Pancreas (tissue), 10 donors: Measurements from ENCODE around the gene FAM241A. TPM values are rescaled to one million over a fixed set of nuclear protein-coding genes. Genes with fewer than 3 reads are reported as not detected.
A peak's percentile ranks its signal among the peaks of the same experiment; 100 is the strongest.

Source experiments
- ATAC-seq, 4 donors: fragments of 200-7000 bp; cut with Tn5 transposase; one replicate each; pipeline versions ENCODE4 v1.8.0 to v1.9.1; 2020; ENCODE audit warnings: mild to moderate bottlenecking in 4 of 4, moderate library complexity in 4 of 4
- DNase-seq, 6 donors: peaks; one replicate each; pipeline ENCODE4 v3.0.0-alpha.2; 2020
- FAIRE-seq: peaks from 2 replicates; lab custom pipeline; 2012; peaks lifted over from hg19 to GRCh38; lab: Jason Lieb, UNC
- H3K27ac ChIP-seq, 4 donors: fragments of 200-600 bp; sonication (generic); 1 replicate in 3 of 4; 2 replicates in 1 of 4; pipeline versions ENCODE4 v1.5.0 to v1.8.0; 2020
- H3K27me3 ChIP-seq, 4 donors: fragments of 200-600 bp; one replicate each; pipeline ENCODE4 v1.8.0; 2021
- H3K36me3 ChIP-seq, 3 donors: fragments of 200-600 bp; sonication (generic) in 1 of 3; one replicate each; pipeline versions ENCODE4 v1.5.0 to v1.8.0; 2020 to 2021
- H3K4me1 ChIP-seq, 3 donors: fragments of 200-600 bp; one replicate each; pipeline ENCODE4 v1.8.0; 2021
- H3K4me3 ChIP-seq, 4 donors: fragments of 200-600 bp; sonication (generic) in 2 of 4; one replicate each; pipeline versions ENCODE4 v1.5.0 to v1.8.0; 2020 to 2021
- H3K9me3 ChIP-seq, 4 donors: fragments of 200-600 bp; one replicate each; pipeline ENCODE4 v1.8.0; 2021
- CTCF ChIP-seq, 4 donors: fragments of 200-600 bp; sonication (generic) in 3 of 4; IDR thresholded peaks; one replicate each; pipeline versions ENCODE4 v1.5.0 to v1.8.0; 2021; ENCODE audit warnings: antibody characterized with exemption in 4 of 4
- WGBS, 2 donors: extraction: QIAGEN DNeasy Blood & Tissue Kit; methylation state at CpG; one replicate each; pipeline ENCODE4 v1.1.7; 2013; 5-methylcytosine and 5-hydroxymethylcytosine counted together
- intact Hi-C, 3 donors: fragments of 100-400 bp; cut with DNase I; formaldehyde crosslinking; loops; one replicate each; pipeline versions ENCODE4 v1.11.1 to v1.14.2; 2022
- polyA plus RNA-seq, 2 donors: library from polyadenylated mRNA; stranded (reverse); fragments of 200-250 nt; gene quantifications; one replicate each; pipeline ENCODE4 v1.2.3, GENCODE V29; 2013
- total RNA-seq, 6 donors: library from RNA; stranded (reverse); fragmentation: NEBNext Ultra II Directional in 4 of 6; extraction: Animal tissue kit (Norgen Biotek cat#: 25700) in 4 of 6; gene quantifications; one replicate each; pipeline versions ENCODE4 v1.2.1 to v1.2.4, GENCODE V29; 2021 to 2023
- donor health status: healthy with polysubstance abuse.
- donor health status: DM: no; HTN: no; CAD: no; lungs with moderate emphysema.
- donor health status: DM: no; HTN: no; CAD: no.
- donor health status: control.
- donor health status: control.
- donor health status: Bipolar disorder and iron deficiency.
- donor health status: DM: yes; HTN: yes; CAD: no.
- donor health status: DM: no; HTN: no; CAD: no.
- donor health status: DM: no; HTN: no; CAD: no.
- donor health status: DM: yes; HTN: yes; CAD: no.

The FAM241A gene
- total and polyA plus RNA-seq, 8 donors = 0.51 to 1.4 (median 0.93) TPM

- 40 to 46% methylated on average over 3 of the region's 3 CpGs for WGBS, 2 donors
- H3K4me1 ChIP-seq = peaks cover 0 to 16% (median 0%) of the 10 kb centered on the region in 3 donors
- intact Hi-C loops = loop anchor here in 1 of 3 donors (10.0 kb wide), 1 partner anchor 130 kb away; no protein-coding TSS in a partner anchor
- ATAC-seq = no peak
- no peaks in the 10 kb centered on the region for H3K36me3 ChIP-seq
- H3K9me3 ChIP-seq = no peaks in the 10 kb centered on the region
- FAIRE-seq = peak; percentile 94
- H3K27me3 ChIP-seq = no peaks in the 10 kb centered on the region
- no peak overlapping the region for H3K4me3 ChIP-seq
- peak; percentile 39 to 54 (median 50) for TF ChIP-seq CTCF (IDR thresholded peaks at IDR 0.05)
- DNase-seq = peak in 3 of 6 donors; percentile 47 to 71 (median 67)
- H3K27ac ChIP-seq = no peak overlapping the region
Measured at GRCh38 chr4:112234952-112235609, 89.8 kb downstream of the FAM241A start.

GRCh38 chr4:112236040-112236439, 90.8 kb downstream of the FAM241A start:
- Histone ChIP-seq H3K27ac (no peak overlapping the region), H3K9me3 (no peaks in the 10 kb centered on the region), H3K4me1 (peaks cover 0 to 11% (median 0%) of the 10 kb centered on the region in 3 donors), H3K4me3 (no peak overlapping the region), H3K27me3 (no peaks in the 10 kb centered on the region), H3K36me3 (no peaks in the 10 kb centered on the region)
- WGBS, 2 donors = 92 to 97% methylated on average over 2 of the region's 2 CpGs
- intact Hi-C loops = loop anchor here in 1 of 3 donors (10.0 kb wide), 1 partner anchor 131 kb away; no protein-coding TSS in a partner anchor
- FAIRE-seq (no peak), DNase-seq (no peak), ATAC-seq (no peak)
- TF ChIP-seq CTCF (IDR thresholded peaks at IDR 0.05) = no peak

- WGBS, 2 donors = 89 to 96% methylated on average over 2 of the region's 2 CpGs
- intact Hi-C loops = loop anchor here in 1 of 3 donors (10.0 kb wide), 1 partner anchor 134 kb away; no protein-coding TSS in a partner anchor
- no peak for DNase-seq
- Histone ChIP-seq H3K27ac (no peak overlapping the region), H3K4me1 (no peaks in the 10 kb centered on the region), H3K9me3 (no peaks in the 10 kb centered on the region), H3K4me3 (no peak overlapping the region), H3K27me3 (no peaks in the 10 kb centered on the region), H3K36me3 (no peaks in the 10 kb centered on the region)
- FAIRE-seq = no peak
- no peak for ATAC-seq
- TF ChIP-seq CTCF (IDR thresholded peaks at IDR 0.05) = no peak
Measured at GRCh38 chr4:112238833-112239232, 93.6 kb downstream of the FAM241A start.

Other genes with a start within 250 kb of the FAM241A start
- 10 to 100 TPM in 2 of 6 donors, 1 to 10 TPM in 4; 5.5 to 11.4 (median 8.9) TPM for gene AP1AR, start 86.3 kb downstream of the FAM241A start, total RNA-seq
- 1 to 10 TPM; 4.5 to 7.3 TPM for gene AP1AR, start 86.3 kb downstream of the FAM241A start, polyA plus RNA-seq
- 10 to 100 TPM; 18.6 to 31.2 (median 25.1) TPM for gene TIFA, start 140.4 kb downstream of the FAM241A start, total RNA-seq
- 1 to 10 TPM; 4.6 to 7.3 TPM for gene TIFA, start 140.4 kb downstream of the FAM241A start, polyA plus RNA-seq
- gene ALPK1, start 151.9 kb downstream of the FAM241A start, total RNA-seq = 10 to 100 TPM in 2 of 6 donors, 1 to 10 TPM in 4; 4.8 to 18.1 (median 7.0) TPM
- 1 to 10 TPM; 5.6 to 5.8 TPM for gene ALPK1, start 151.9 kb downstream of the FAM241A start, polyA plus RNA-seq